Skeletal muscle cell (primary cell): ENCODE measurements around the gene PLAGL2.
A peak's percentile ranks its signal among the peaks of the same experiment; 100 is the strongest.

Experiments
- DNase-seq: peaks from one replicate; pipeline ENCODE4 v3.0.0-alpha.2; 2010; ENCODE audit warnings: low read depth
- H3K4me3 ChIP-seq: 2 replicates; pipeline ENCODE4 v1.5.1; 2011; ENCODE audit warnings: low read depth, mild to moderate bottlenecking, control low read depth, low read length, moderate library complexity

Gene PLAGL2

DNA sequence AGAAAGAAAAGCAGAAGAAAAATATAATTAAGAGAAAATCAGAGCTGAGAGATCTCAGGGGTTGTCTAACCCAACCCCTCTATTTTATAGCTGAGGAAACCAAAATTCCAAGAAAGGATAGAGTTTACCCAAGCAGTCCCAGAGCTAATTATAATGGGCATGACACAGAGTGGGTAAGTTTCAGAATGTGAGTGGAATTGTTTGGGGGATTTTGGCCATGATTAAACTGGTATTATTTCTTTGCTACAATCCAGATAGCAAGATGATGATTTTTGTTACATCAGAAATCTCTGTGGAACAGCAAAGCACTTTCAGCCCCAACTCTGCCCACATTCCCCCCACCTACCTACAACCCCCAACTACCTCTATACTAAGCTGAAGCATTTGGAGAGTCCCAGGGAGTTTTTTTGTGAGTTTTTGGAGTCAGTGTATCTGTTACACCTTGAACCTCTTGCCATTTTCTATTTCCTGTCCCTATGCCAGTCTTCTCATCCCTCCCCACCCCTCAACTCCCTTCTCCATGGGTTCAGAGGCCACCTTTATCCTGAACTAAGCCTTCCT is 24.9 kb upstream of the PLAGL2 start:
- no peak for DNase-seq
- H3K4me3 ChIP-seq, result no peak overlapping the region

DNA sequence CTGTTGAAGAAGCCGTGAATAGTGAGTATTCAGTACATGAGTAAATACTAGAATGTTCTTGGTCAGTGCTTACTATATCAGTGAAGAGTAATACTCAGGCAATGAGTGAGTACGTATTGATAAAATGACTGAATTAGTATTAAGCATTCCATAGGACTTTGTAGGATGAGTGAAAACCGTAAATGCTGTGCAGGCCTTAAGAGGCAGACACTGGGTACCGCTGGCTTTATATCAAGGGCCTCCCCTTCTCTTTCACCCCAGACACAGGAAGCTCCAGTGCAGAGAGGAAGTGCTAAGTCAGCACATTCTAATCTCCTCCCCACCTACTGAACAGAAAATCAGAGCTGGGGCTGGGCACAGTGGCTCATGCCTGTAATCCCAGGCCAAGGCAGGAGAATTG is 24.3 kb upstream of the PLAGL2 start:
- no peak for DNase-seq
- H3K4me3 ChIP-seq, result no peak overlapping the region

DNA sequence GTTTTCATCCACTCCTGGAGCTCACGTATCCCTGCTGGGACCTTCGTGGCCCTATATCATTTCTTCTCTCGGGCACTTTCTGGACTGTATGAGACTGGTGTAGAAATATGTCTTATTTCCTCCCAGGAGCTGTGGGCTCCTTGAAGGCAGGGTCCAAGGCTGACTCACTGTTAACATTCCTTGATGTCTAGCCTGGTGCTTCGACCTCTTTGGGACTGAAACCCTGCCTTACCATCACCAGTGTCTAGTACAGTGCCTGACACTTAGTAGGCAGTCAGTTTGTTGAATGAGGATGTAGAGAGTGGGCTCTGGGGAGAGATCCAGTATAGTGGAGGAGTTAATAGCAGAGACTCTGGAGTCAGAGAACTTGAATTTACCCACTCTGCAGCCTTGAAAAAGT is 23.7 kb upstream of the PLAGL2 start:
- H3K4me3 ChIP-seq, result no peak overlapping the region
- DNase-seq, result no peak

DNA sequence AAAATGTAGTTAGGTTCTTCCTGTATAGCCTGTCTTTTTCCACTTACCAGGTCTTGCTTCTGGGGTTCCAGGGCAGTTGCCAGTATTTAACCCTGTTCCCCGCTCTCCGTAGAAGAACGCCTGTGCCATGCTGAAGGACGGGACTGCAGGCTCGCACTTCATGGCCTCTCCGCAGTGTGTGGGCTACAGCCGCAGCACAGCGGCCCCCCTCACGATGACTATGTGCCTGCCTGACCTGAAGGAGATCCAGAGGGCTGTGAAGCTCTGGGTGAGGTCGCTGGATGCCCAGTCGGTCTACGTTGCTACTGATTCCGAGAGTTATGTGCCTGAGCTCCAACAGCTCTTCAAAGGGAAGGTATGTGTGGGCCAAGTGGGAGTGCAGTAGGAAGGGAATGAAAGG is 23.2 kb upstream of the PLAGL2 start:
- no peak overlapping the region for H3K4me3 ChIP-seq
- DNase-seq, result no peak

DNA sequence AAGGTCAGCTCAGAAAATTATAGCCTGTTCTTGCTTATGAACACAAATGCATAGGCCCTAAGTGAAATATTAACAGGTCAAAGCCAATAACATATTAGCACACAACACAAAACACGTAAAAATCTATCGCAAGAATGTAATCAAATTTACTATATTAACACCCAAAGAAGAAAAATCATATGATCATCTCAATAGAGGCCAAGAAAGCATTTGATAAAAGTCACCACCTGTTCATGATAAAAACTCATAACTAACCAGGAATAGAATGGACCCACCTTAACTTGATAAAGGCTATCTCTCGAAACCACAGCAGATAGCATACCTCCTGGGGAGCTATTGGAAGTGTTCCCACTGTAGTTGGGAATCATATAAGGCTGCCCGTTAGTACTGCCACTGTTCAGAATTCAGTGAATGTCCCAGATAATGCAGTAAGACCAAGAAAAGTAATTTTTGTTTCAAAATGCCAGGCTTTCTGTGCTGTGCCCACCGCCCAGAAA is 21.8 kb upstream of the PLAGL2 start:
- no peak overlapping the region for H3K4me3 ChIP-seq
- DNase-seq, result no peak

DNA sequence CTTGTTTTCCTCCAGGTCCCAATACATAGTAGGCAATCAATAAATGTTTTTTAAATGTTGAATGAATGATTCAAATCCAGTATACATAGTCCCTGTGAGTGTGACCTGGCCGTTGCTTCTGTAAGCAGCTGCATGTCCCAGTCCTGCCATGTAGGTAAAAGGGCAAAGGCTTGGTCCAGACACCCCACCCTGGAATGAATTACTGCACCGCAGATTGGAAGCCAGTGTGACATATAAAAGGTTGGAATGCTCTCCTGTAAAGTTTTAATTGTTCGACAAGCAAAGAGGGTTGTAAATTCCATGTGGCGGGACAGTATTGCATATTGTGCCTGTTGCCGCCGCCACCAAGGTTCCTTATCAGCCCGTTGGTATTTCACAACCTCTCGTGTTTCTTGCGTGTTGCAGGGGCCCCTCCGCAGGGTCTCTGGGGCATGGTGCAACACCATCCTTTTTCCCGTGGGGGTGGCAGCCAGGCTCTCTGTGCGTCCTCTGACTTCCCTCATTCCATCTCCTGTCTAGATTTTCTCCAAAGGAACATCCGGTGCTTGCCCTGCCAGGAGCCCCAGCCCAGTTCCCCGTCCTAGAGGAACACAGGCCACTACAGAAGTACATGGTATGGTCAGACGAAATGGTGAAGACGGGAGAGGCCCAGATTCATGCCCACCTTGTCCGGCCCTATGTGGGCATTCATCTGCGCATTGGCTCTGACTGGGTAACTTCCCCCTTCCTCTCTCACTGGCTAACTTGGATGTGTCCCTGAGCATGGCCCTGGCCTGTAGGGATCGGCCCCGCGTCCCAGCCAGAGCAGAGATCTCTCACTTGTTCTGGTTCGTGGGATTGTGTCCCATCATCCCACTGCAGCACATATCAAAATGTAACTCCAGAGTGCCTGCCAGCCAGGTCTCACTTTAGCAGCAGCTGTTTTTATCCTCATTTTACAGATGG is 20.5 kb upstream of the PLAGL2 start:
- no peak overlapping the region for H3K4me3 ChIP-seq
- no peak for DNase-seq

DNA sequence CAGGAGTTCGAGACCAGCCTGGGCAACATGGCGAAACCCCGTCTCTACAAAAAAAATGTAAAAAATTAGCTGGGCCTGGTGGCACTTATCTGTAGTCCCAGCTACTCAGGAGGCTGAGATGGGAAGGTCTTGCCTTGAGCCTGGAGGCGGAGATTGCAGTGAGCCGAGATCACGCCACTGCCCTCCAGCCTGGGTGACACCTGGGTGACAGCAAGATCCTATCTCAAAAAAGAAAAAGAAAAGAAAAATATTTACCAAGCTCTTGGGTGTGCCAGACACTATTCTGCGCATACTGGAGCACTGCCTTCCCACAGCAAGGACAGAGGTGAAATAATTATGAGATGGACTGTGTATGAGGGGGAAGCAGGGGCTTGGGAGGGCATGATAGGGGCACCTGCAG is 19.8 kb upstream of the PLAGL2 start:
- no peak overlapping the region for H3K4me3 ChIP-seq
- no peak for DNase-seq

DNA sequence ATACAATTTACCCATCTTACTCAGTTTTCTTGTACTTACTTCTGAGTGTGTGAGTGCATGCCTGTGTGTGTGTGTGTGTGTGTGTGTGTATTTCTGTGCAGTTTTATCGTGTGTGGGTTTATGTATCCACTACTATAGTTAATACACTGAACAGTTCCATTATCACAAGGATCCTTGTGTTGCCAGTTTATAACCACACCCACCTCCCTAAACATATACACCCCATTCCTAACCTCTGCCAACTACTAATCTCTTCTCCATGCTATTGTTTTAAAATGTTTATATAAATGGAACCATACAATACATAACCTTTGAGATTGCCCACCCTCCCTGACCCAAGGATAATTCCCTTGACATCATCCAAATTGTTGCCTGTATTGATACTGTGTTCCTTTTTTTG is 18.8 kb upstream of the PLAGL2 start:
- no peak for DNase-seq
- H3K4me3 ChIP-seq, result no peak overlapping the region

DNA sequence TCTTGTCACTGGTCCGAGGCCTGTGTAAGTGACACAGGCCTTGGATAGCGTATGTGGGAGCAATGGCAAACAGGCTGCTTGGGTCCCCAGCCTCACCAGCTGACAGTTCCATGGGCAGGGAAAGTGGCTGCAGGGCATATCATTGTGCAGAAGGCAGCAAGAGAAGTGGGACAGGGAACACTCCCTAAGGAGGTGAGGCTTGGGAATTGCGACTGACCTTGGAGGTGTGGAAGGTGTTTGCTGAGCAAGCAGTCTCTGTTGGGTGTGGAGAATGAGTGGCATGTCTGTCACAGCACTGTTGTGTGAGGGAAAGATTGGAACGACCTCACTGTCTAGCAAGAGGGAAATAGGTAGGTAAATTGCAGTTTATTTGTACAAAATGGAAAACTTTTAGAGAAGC is 16.9 kb upstream of the PLAGL2 start:
- no peak for DNase-seq
- H3K4me3 ChIP-seq, result no peak overlapping the region

DNA sequence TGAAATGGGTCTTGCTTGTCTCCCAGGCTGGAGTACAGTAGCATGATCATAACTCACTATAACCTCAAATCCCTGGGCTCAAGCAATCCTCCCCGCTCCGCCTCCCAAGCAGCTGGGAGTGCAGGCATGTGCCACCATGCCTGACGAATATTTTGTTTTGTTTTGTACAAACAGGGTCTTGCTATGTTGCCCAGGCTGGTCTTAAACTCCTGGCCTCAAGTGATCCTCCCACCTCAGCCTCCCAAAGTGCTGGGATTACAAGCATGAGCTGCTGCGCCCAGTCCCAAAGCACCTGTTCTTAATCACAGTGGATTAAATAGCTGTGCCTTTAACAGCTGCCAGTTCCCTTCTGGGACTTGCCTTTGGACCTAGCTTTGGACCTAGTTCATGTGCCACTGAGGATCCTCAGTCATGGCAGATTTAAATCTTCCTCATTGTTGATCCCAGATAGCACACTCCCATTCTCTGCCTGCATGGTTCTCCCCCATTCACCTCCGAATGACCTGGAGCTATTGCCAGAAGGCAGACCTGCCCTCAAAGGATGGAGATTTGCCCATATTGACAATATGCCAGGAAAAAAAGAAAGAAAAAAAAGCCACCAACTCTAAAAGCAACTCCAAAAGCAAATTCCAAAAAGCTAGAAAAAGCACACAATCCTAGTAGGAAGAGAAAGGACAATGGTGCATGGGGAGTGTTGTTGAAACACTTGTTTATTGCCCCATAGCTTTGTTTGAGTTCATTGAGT is 10.8 kb upstream of the PLAGL2 start:
- DNase-seq, result no peak
- H3K4me3 ChIP-seq, result no peak overlapping the region

DNA sequence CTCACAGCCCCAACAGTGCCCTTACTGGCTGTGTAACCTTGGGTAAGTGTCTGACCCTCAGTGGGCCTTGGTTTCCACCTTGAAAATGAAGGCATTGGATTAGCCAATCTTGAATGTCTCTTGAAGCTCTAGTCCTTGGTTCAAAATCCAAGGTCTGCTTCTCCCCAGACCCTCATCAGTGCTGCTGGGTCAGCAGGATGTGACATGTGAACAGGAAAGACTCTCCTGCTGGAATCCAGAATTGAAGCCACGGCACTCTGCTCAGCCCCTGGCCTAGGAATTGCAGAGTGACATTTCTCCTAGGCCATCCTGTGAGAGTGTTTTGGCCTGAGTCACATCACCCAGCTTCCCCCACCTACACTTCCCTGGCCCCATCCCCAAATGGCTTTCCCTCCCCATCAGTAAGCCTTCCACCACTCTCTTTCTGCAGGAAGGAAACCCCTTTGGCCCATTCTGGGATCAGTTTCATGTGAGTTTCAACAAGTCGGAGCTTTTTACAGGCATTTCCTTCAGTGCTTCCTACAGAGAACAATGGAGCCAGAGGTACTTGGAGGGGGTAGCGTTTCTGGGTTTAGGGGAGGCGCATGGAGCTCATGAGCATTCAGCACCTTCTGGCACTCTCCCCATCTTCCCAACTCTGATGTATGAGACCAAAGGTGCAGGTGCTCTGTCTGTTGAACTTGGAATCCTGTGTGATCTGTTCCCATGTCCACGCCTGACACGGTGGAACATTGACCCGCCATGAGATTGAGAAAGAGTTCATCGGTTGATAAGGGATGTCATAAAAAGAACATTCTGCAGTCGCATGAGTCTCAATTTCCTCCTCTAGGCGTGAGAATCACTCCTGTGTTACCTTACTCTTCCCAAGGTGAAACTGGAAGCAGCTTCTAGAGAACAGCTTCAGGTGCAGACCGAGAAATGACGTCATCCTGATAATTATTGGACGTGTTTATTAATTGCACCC is 8.9 kb upstream of the PLAGL2 start:
- H3K4me3 ChIP-seq, result no peak overlapping the region

DNA sequence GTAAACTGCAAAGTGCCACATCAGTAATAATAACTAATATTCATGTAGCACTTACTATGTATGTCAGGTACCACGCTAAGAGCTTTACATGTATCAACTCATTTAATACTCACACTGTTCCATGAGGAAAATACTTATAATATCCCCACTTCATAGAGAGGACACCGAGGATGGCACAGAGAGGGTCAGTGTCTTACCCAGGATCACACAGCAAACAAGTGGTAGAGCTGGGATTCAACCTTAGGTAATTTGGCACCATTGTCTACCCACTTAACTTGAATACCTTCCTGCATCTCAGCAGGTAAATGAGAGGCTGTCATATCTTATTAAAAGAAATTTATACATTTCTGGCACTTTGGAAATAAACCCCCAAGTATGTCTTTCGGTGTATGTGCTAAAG is 8.2 kb upstream of the PLAGL2 start:
- no peak overlapping the region for H3K4me3 ChIP-seq
- no peak for DNase-seq

More for the DNA sequence above, 8.9 kb upstream of the PLAGL2 start:
- DNase-seq, result no peak

DNA sequence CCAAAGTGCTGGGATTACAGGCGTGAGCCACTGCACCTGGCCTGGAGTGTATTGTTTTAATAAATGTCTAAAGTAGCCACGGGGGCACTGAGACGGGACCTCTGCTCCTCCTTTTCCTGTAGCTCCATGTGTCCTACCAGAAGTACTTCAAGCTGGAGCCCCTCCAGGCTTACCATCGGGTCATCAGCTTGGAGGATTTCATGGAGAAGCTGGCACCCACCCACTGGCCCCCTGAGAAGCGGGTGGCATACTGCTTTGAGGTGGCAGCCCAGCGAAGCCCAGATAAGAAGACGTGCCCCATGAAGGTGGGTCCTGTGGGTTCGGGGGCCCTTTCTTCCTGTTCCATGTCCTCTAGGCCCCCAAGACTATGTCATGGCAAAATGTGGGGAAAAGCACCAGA is 7.6 kb upstream of the PLAGL2 start:
- H3K4me3 ChIP-seq, result no peak overlapping the region
- no peak for DNase-seq

DNA sequence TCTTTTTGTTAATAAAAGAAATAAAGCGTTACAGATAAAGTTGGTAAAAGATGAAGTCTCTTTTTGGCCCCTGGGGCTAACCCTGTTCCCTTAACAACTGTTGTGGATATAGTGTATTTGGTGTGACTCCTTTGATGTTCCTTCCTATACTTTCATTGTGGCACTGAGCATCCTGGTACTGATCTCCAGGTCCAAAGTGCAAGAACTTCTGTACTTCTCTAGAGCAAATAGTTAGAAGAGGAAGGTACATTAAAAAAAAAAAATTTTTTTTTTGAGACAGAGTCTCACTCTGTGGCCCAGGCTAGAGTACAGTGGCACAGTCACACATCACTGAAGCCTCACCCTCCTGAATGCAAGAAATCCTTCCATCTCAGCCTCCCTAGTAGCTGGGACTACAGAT is 6.3 kb upstream of the PLAGL2 start:
- DNase-seq, result no peak
- no peak overlapping the region for H3K4me3 ChIP-seq

DNA sequence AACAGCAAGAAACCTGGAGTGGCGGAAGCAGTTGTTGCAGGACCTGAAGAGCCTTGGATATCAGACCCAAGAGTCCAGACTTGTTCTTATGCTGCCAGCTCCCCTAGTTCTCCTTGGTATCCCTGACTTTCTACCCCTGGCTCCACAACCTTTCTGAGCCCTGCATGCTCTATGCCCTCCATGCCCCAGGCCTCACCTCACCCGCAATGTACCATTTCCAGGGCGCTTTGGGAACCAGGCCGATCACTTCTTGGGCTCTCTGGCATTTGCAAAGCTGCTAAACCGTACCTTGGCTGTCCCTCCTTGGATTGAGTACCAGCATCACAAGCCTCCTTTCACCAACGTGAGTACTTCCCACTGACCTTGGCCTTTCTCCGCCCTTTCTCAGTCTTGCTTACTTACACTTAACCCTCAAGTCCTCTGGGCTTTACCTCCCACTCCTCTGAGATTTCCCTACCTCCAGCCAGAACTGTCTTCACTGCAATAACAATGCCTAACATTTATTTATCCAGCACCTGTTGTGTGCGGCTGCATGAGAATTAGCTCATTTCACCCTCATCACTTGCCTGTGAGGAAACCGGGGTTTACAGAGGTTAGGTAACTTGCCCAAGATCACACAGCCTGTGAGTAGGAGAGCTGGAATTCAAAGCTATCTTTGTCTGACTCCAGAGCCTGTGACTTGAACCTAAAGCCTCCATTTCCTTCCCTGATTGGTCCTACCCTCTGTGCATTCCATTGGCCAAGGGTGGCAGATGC is 2.5 kb upstream of the PLAGL2 start:
- no peak overlapping the region for H3K4me3 ChIP-seq
- no peak for DNase-seq

DNA sequence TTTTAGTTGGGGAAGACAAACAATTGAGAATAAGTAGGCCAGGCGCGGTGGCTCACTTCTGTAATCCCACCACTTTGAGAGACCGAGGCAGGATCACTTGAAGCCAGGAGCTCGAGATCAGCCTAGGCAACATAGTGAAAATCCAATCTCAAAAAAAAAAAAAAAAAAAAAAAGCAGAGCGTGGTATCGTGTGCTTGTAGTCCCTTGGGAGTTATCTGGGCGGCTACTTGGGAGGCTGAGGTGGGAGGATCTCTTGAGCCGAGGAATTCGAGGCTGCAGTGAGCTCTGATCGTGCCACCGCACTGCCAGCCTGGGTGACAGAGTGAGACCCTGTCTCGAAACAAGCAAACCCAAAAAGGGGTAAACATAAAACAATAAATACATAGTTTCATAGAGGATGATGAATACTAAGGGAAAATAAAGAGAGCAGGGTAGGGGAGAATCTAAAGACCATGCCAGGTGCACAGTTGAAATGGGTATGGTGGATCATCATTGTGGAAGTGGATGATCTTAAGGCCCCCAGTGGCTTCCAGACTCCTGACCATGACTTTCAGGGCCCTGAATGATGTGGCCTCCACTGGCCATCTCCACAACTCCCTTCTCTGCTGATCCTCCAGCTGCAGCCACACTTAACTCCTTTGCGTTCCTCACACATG is 1.1 kb upstream of the PLAGL2 start:
- no peak for DNase-seq
- H3K4me3 ChIP-seq, result peak overlapping the region; percentile 91

DNA sequence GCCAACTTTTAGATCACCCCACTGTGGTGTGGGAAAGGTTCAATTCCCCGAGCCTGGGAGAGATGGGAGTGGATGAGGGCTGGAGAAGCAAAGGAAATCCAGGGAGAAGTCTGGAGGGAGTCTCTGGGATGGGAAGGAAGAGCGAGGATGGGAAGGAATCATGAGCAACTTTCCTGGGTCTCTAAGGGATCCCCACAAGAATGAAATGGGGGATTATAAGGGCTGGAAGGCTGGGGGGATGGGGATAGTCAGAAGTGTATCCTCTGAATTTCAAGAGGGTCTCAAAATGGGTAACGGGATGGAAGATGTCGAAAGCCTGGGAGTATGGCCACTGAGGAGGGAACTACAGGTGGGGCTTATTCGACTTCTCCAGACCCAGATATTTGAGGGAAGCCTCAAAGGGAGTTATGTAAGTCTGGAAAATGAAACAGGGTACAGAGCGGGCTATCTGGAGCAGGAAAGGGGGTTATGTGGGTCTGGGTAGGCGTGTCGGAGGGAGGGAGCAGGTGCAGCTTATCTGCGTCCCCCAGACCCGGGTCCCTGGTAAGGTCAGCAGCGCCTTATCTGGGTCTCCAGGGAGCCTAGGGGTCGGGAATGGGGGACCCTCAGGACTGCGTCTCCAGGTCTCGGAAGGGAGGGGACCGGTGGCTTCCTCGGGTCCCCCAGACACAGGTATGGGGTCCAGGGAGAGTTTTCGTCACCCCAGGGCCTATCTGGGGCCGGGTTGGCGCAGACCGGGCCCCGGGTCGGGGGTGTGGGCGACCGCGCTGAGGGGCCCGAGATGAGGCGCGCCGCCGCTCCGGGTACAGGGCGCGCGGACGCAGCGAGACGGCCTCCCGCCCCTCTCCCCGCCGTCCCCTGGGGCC is 550 bp downstream of the PLAGL2 start:
- DNase-seq, result no peak
- peak overlapping the region; percentile 91 for H3K4me3 ChIP-seq
